HCT116 (cell line): ENCODE measurements around the gene DGKZ. TPM values are rescaled to one million over a fixed set of nuclear protein-coding genes. Genes with fewer than 3 reads are reported as not detected.

Experiments
- ATAC-seq: fragments of 200-7000 bp; cut with Tn5 transposase; 2 replicates; pipeline ENCODE4 v1.9.1; 2020; ENCODE audit warnings: mild to moderate bottlenecking, moderate library complexity
- BruUV-seq: library from RNA; stranded (reverse); fragments of 400-500 nt; replicated peaks from 2 replicates; lab custom pipeline; 2021; lab: Mats Ljungman, UMichigan
- CTCF ChIA-PET: fragments of 300-600 bp; sonication (Branson Sonifier 250); formaldehyde crosslinking; loops from one replicate; lab custom pipeline; 2021; ENCODE audit warnings: antibody characterized with exemption; lab: Charles Lee
- POLR2A ChIA-PET: fragments of 300-600, 350-600 bp; sonication (Branson Sonifier 250); formaldehyde crosslinking; loops from one replicate; lab custom pipeline; 2021; ENCODE audit warnings: antibody characterized with exemption; lab: Charles Lee
- RAD21 ChIA-PET, 2 experiments: fragments of 300-600 bp; sonication (Branson Sonifier 250); formaldehyde crosslinking; loops; one replicate each; lab custom pipeline; 2023; ENCODE audit warnings: low total read pairs in 2 of 2; ENCODE audit not compliant: uncharacterized antibody in 2 of 2, unreplicated experiment in 2 of 2, low non-redundant PET in 1 of 2; lab: Charles Lee
- DNase-seq: peaks from one replicate; pipeline ENCODE4 v3.0.0-alpha.2; 2010; ENCODE audit warnings: low read depth, low spot score
- H2AFZ ChIP-seq: fragments of 200-600 bp; shearing (Covaris generic), sonication (generic); 2 replicates; pipeline ENCODE4 v1.6.1; 2017; ENCODE audit warnings: low read depth, mixed run types, mixed read lengths, antibody characterized with exemption, low read length; ENCODE audit not compliant: poor library complexity, severe bottlenecking
- H3K27ac ChIP-seq: 2 replicates; pipeline ENCODE4 v1.5.1; 2012; ENCODE audit warnings: low read depth, low read length
- H3K27me3 ChIP-seq: fragments of 200-600 bp; sonication (generic); 2 replicates; pipeline ENCODE4 v1.6.1; 2016; ENCODE audit warnings: mixed run types, low read length, mixed read lengths; ENCODE audit not compliant: insufficient read depth
- H3K36me3 ChIP-seq, 2 experiments: fragments of 200-500 bp in 1 of 2; fragments of 200-600 bp in 1 of 2; sonication (Bioruptor generic) in 1 of 2; sonication (generic) in 1 of 2; 2 replicates each; pipeline versions ENCODE4 v1.5.1 to v1.6.1; 2014 to 2016; ENCODE audit warnings: low read length in 2 of 2, inconsistent platforms in 1 of 2, mixed read lengths in 1 of 2, mixed run types in 1 of 2; ENCODE audit not compliant: insufficient read depth in 2 of 2, control insufficient read depth in 1 of 2
- H3K4me1 ChIP-seq, 2 experiments: fragments of 200-600 bp in 1 of 2; sonication (generic) in 1 of 2; 2 replicates each; pipeline versions ENCODE4 v1.5.1 to v1.6.1; 2012 to 2017; ENCODE audit warnings: low read length in 2 of 2, inconsistent platforms in 1 of 2, mild to moderate bottlenecking in 1 of 2, mixed read lengths in 1 of 2, mixed run types in 1 of 2, moderate library complexity in 1 of 2; ENCODE audit not compliant: insufficient read depth in 2 of 2, control insufficient read depth in 1 of 2
- H3K4me2 ChIP-seq: fragments of 200-600 bp; sonication (generic); 2 replicates; pipeline ENCODE4 v1.6.1; 2017; ENCODE audit warnings: mixed run types, low read length, mixed read lengths
- H3K4me3 ChIP-seq, 2 experiments: fragments of 200-600 bp in 1 of 2; sonication (generic) in 1 of 2; replicated peaks in 1 of 2; 2 replicates each; pipeline ENCODE4 v1.5.1; 2011 to 2016; ENCODE audit warnings: low read length in 2 of 2, control low read depth in 1 of 2, low read depth in 1 of 2, mild to moderate bottlenecking in 1 of 2, mixed read lengths in 1 of 2, mixed run types in 1 of 2
- H3K79me2 ChIP-seq: fragments of 200-600 bp; sonication (generic); 2 replicates; pipeline ENCODE4 v1.6.1; 2017; ENCODE audit warnings: mild to moderate bottlenecking, mixed run types, low read length, moderate library complexity, mixed read lengths; ENCODE audit not compliant: insufficient read depth
- H3K9ac ChIP-seq: fragments of 200-600 bp; sonication (generic); 2 replicates; pipeline ENCODE4 v1.6.1; 2016; ENCODE audit warnings: low read length, mixed read lengths
- H3K9me2 ChIP-seq: fragments of 200-600 bp; sonication (generic), shearing (Covaris generic); 2 replicates; pipeline ENCODE4 v1.6.1; 2017; ENCODE audit warnings: mixed run types, mild to moderate bottlenecking, moderate library complexity; ENCODE audit not compliant: insufficient read depth
- H3K9me3 ChIP-seq, 2 experiments: fragments of 200-500 bp in 1 of 2; fragments of 200-600 bp in 1 of 2; sonication (Bioruptor generic) in 1 of 2; sonication (generic) in 1 of 2; 2 replicates each; pipeline ENCODE4 v1.6.1; 2014 to 2017; ENCODE audit warnings: low read length in 2 of 2, mixed read lengths in 2 of 2, inconsistent platforms in 1 of 2, low read depth in 1 of 2, mild to moderate bottlenecking in 1 of 2, mixed run types in 1 of 2, moderate library complexity in 1 of 2; ENCODE audit not compliant: control insufficient read depth in 1 of 2, insufficient read depth in 1 of 2
- H4K20me1 ChIP-seq: fragments of 200-600 bp; sonication (generic), shearing (Covaris generic); 2 replicates; pipeline ENCODE4 v1.6.1; 2017; ENCODE audit warnings: mixed run types, mild to moderate bottlenecking, moderate library complexity; ENCODE audit not compliant: insufficient read depth
- CBX3 ChIP-seq: IDR thresholded peaks from 2 replicates; pipeline ENCODE4 v1.6.1; 2012; ENCODE audit warnings: low read depth
- CEBPB ChIP-seq: IDR thresholded peaks from 2 replicates; pipeline ENCODE4 v1.6.1; 2012; ENCODE audit warnings: low read depth
- EGR1 ChIP-seq: IDR thresholded peaks from 2 replicates; pipeline ENCODE4 v1.6.1; 2012; ENCODE audit warnings: low read depth
- FOSL1 ChIP-seq: IDR thresholded peaks from 2 replicates; pipeline ENCODE4 v1.6.1; 2012; ENCODE audit warnings: low read depth
- JUND ChIP-seq: IDR thresholded peaks from 2 replicates; pipeline ENCODE4 v1.6.1; 2012
- POLR2A ChIP-seq: IDR thresholded peaks from 2 replicates; pipeline ENCODE4 v1.7.0; 2011; ENCODE audit warnings: borderline replicate concordance; ENCODE audit not compliant: insufficient read depth, insufficient read length; ENCODE audit errors: extremely low read depth
- POLR2AphosphoS5 ChIP-seq: IDR thresholded peaks from 2 replicates; pipeline ENCODE4 v1.6.1; 2011; ENCODE audit warnings: mild to moderate bottlenecking, low read depth, low read length, moderate library complexity
- RAD21 ChIP-seq: IDR thresholded peaks from 2 replicates; pipeline ENCODE4 v1.6.1; 2012; ENCODE audit warnings: low read depth, mild to moderate bottlenecking
- SRF ChIP-seq: IDR thresholded peaks from 2 replicates; pipeline ENCODE4 v1.6.1; 2012; ENCODE audit warnings: low read depth
- TCF7L2 ChIP-seq: IDR thresholded peaks from 2 replicates; pipeline ENCODE4 v1.7.0; 2011; ENCODE audit warnings: borderline replicate concordance, inconsistent platforms; ENCODE audit not compliant: insufficient read depth, insufficient read length; ENCODE audit errors: extremely low read depth
- intact Hi-C: fragments of 100-400 bp; cut with micrococcal nuclease; formaldehyde crosslinking; loops from 2 replicates; pipeline ENCODE4 v1.10.0; 2022
- total RNA-seq: library from RNA; stranded (reverse); gene quantifications from one replicate; pipeline ENCODE4 v1.2.1, GENCODE V29; 2021; ENCODE audit not compliant: unreplicated experiment
- TF ChIP-seq, protein P1 (sequence below): IDR thresholded peaks from 2 replicates; pipeline ENCODE4 v1.6.1; 2011; ENCODE audit warnings: mild to moderate bottlenecking, low read length, moderate library complexity; ENCODE audit not compliant: insufficient replicate concordance; ENCODE audit errors: extremely low read depth
- TF ChIP-seq, protein P2 (sequence below): IDR thresholded peaks from 2 replicates; pipeline ENCODE4 v1.6.1; 2012
- TF ChIP-seq, protein P3 (sequence below): IDR thresholded peaks from 2 replicates; pipeline ENCODE4 v1.6.1; 2012; ENCODE audit warnings: low read depth

The DGKZ gene
- total RNA-seq, 1 experiment from 2014 or later = 70.2 TPM

DNA sequence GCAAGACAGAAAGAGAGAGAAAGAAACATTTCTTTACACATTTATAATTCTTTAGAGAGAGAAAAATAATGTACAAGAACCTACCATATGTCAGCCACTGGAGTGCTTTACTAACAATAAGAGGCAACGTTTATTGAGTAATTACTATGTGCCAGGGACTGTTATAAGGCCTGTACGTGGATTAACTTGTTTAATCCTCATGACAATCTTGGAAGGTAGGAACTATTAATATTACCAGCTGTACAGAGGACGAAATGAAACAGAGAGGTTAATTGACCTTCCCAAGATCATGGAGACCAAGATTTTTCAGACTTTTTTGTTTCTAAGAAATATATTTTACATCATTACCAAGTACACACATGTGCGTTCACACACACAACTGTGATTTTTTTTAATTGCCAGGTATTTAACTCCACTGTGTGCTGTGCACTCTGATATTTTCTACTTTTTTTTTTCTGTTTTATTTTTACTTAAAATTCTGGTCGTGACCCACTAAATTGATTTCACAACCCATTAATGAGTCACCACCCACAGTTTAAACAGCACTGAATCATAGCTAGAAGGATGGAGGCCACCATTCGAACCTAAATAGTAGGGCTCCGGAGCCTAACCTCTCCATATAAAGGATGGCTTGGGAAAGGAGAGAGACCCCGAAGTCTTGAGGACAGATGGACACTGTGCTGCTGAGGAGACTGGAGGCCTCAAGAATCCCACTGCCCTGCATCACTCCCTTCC, 48.4 kb upstream of the DGKZ start:
- no peaks in the 10 kb centered on the region for H3K36me3 ChIP-seq
- no peak for ATAC-seq
- no peaks in the 10 kb centered on the region for H3K79me2 ChIP-seq
- ChIA-PET RAD21 (interaction anchor here in 1 of 2 experiments (0.6 kb wide), 1 partner anchor 452 kb away, joined by 3 read pairs; no protein-coding TSS in a partner anchor), POLR2A (no interaction called here), CTCF (interaction anchor here (0.9 to 1.5 kb wide), 2 partner anchors 9 to 11 kb away, joined by 4 to 7 read pairs; no protein-coding TSS in a partner anchor)
- H4K20me1 ChIP-seq = no peaks in the 10 kb centered on the region
- peaks cover 0 to 22% of the 10 kb centered on the region in 2 experiments; a peak in 2 of 4 replicates for H3K4me1 ChIP-seq
- no peaks in the 10 kb centered on the region for H3K27me3 ChIP-seq
- no peak overlapping the region for H2AFZ ChIP-seq
- H3K4me3 ChIP-seq = no peak overlapping the region
- H3K4me2 ChIP-seq = peak overlapping the region; percentile 6; the same call in 1 of the 2 replicates
- H3K9me3 ChIP-seq = no peaks in the 10 kb centered on the region
- DNase-seq = no peak
- H3K27ac ChIP-seq = no peak overlapping the region
- TF ChIP-seq EGR1 (no peak), FOSL1 (peak; percentile 32; the same call in 1 of the 2 replicates)
- intact Hi-C loops = no loop called here
- no TSS peak for BruUV-seq
- no peaks in the 10 kb centered on the region for H3K9me2 ChIP-seq
- no peak overlapping the region for H3K9ac ChIP-seq

DNA sequence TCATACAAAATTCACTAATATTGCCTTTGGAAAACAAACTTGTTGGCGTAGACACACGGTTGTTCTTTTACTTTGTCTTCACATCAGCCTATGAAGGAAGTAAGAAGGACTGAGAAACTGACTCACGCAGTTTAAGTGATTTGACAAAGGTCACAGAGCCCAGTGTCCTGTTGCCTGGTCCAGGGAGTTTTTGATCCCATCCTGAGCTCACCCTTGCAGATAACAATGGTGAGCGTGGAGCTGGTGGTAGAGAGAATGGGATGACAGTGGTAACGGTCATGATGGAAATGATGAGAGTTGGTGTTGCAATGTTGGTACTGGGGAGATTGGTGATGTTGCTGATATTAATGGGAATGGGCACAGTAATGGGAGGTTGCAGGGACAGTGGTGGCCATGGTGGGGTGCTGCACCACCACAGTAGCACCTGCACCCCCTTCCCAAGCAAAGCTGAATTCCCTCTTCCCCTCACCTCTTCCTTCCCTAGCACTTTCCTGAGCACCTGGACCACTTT, 47.8 kb upstream of the DGKZ start:
- Histone ChIP-seq H3K27ac (no peak overlapping the region), H3K4me2 (peak overlapping the region; percentile 6; the same call in 1 of the 2 replicates), H3K9ac (no peak overlapping the region)

More for the DNA sequence above, 47.8 kb upstream of the DGKZ start:
- Histone ChIP-seq H4K20me1 (no peaks in the 10 kb centered on the region), H3K9me2 (no peaks in the 10 kb centered on the region), H3K79me2 (no peaks in the 10 kb centered on the region), H3K36me3 (no peaks in the 10 kb centered on the region), H3K4me1 (peaks cover 0 to 17% of the 10 kb centered on the region in 2 experiments; a peak in 2 of 4 replicates), H3K27me3 (no peaks in the 10 kb centered on the region)
- DNase-seq = no peak
- ChIA-PET POLR2A (interaction anchor here (0.5 kb wide), 1 partner anchor 21 kb away, joined by 3 read pairs; no protein-coding TSS in a partner anchor), RAD21 (no interaction called here)
- no peak for TF ChIP-seq TCF7L2
- TF ChIP-seq FOSL1 = no peak
- no peak for TF ChIP-seq CBX3
- TF ChIP-seq, protein P1, sequence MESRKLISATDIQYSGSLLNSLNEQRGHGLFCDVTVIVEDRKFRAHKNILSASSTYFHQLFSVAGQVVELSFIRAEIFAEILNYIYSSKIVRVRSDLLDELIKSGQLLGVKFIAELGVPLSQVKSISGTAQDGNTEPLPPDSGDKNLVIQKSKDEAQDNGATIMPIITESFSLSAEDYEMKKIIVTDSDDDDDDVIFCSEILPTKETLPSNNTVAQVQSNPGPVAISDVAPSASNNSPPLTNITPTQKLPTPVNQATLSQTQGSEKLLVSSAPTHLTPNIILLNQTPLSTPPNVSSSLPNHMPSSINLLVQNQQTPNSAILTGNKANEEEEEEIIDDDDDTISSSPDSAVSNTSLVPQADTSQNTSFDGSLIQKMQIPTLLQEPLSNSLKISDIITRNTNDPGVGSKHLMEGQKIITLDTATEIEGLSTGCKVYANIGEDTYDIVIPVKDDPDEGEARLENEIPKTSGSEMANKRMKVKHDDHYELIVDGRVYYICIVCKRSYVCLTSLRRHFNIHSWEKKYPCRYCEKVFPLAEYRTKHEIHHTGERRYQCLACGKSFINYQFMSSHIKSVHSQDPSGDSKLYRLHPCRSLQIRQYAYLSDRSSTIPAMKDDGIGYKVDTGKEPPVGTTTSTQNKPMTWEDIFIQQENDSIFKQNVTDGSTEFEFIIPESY = no peak
- TF ChIP-seq, protein P2, sequence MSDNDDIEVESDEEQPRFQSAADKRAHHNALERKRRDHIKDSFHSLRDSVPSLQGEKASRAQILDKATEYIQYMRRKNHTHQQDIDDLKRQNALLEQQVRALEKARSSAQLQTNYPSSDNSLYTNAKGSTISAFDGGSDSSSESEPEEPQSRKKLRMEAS = no peak
- TF ChIP-seq, protein P3, sequence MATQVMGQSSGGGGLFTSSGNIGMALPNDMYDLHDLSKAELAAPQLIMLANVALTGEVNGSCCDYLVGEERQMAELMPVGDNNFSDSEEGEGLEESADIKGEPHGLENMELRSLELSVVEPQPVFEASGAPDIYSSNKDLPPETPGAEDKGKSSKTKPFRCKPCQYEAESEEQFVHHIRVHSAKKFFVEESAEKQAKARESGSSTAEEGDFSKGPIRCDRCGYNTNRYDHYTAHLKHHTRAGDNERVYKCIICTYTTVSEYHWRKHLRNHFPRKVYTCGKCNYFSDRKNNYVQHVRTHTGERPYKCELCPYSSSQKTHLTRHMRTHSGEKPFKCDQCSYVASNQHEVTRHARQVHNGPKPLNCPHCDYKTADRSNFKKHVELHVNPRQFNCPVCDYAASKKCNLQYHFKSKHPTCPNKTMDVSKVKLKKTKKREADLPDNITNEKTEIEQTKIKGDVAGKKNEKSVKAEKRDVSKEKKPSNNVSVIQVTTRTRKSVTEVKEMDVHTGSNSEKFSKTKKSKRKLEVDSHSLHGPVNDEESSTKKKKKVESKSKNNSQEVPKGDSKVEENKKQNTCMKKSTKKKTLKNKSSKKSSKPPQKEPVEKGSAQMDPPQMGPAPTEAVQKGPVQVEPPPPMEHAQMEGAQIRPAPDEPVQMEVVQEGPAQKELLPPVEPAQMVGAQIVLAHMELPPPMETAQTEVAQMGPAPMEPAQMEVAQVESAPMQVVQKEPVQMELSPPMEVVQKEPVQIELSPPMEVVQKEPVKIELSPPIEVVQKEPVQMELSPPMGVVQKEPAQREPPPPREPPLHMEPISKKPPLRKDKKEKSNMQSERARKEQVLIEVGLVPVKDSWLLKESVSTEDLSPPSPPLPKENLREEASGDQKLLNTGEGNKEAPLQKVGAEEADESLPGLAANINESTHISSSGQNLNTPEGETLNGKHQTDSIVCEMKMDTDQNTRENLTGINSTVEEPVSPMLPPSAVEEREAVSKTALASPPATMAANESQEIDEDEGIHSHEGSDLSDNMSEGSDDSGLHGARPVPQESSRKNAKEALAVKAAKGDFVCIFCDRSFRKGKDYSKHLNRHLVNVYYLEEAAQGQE = no peak
- TF ChIP-seq SRF = no peak
- TF ChIP-seq POLR2A = no peak
- TF ChIP-seq JUND = no peak
- no peak for TF ChIP-seq CEBPB
- TF ChIP-seq RAD21 = no peak
- no peak for TF ChIP-seq POLR2AphosphoS5
- no peak for TF ChIP-seq EGR1
- TF ChIP-seq, all 23 proteins: peak for 0
- no peaks in the 10 kb centered on the region for H3K9me3 ChIP-seq
- intact Hi-C loops = no loop called here
- CTCF ChIA-PET = interaction anchor here (0.9 to 1.5 kb wide), 2 partner anchors 9 to 10 kb away, joined by 4 to 7 read pairs; no protein-coding TSS in a partner anchor
- no peak; the same call in 1 of the 2 replicates for ATAC-seq
- no TSS peak for BruUV-seq
- no peak overlapping the region for H2AFZ ChIP-seq
- no peak overlapping the region for H3K4me3 ChIP-seq
